HG03066 (cell line): ENCODE data around the gene HOXB9.

Experiments used
- ATAC-seq: cut with Tn5 transposase; IDR thresholded peaks from one replicate; pipeline ENCODE4 v1.9.1; 2021; ENCODE audit warnings: low read depth; ENCODE audit not compliant: unreplicated experiment

The HOXB9 gene

GRCh38 chr17:48612854-48613691, 13.1 kb downstream of the HOXB9 start:
- no peak for ATAC-seq

- no peak for ATAC-seq
Observed at GRCh38 chr17:48612456-48612853, 13.7 kb downstream of the HOXB9 start.

GRCh38 chr17:48611681-48612455, 14.3 kb downstream of the HOXB9 start:
- ATAC-seq: no peak

GRCh38 chr17:48611213-48611612, 14.9 kb downstream of the HOXB9 start:
- no peak for ATAC-seq

- no peak for ATAC-seq
Observed at GRCh38 chr17:48610282-48611211, 15.6 kb downstream of the HOXB9 start, which contains the start of gene HOXB7. TSS of gene HOXB7 (minus strand) at chr17:48611017. CDS start at chr17:48610918, 99 bp downstream.

- ATAC-seq: no peak
Observed at GRCh38 chr17:48609759-48610281, 16.3 kb downstream of the HOXB9 start.

- ATAC-seq: no peak
Observed at GRCh38 chr17:48609033-48609432, 17.1 kb downstream of the HOXB9 start.

GRCh38 chr17:48608494-48608834, 17.7 kb downstream of the HOXB9 start:
- ATAC-seq: no peak

- no peak for ATAC-seq
Observed at GRCh38 chr17:48606892-48607614, 19.1 kb downstream of the HOXB9 start.

GRCh38 chr17:48605991-48606891, 19.9 kb downstream of the HOXB9 start:
- ATAC-seq: no peak

GRCh38 chr17:48605409-48605919, 20.7 kb downstream of the HOXB9 start:
- ATAC-seq: no peak

- ATAC-seq: no peak
Observed at GRCh38 chr17:48604770-48605329, 21.3 kb downstream of the HOXB9 start, which contains the start of gene HOXB6. TSS of gene HOXB6 (minus strand) at chr17:48604986. CDS start at chr17:48598150, 6,836 bp downstream.

GRCh38 chr17:48603959-48604769, 22.0 kb downstream of the HOXB9 start:
- no peak for ATAC-seq

- ATAC-seq: no peak
Observed at GRCh38 chr17:48601539-48602425, 24.4 kb downstream of the HOXB9 start.

GRCh38 chr17:48601207-48601538, 25.0 kb downstream of the HOXB9 start:
- ATAC-seq: no peak
